ENCODE data around the gene TRIP12. TPM values are rescaled to one million over a fixed set of nuclear protein-coding genes. Genes with fewer than 3 reads are reported as not detected.
A peak's percentile ranks its signal among the peaks of the same experiment; 100 is the strongest.

The TRIP12 gene
- total RNA-seq, 1 experiment from 2014 or later, result 252 TPM

DNA sequence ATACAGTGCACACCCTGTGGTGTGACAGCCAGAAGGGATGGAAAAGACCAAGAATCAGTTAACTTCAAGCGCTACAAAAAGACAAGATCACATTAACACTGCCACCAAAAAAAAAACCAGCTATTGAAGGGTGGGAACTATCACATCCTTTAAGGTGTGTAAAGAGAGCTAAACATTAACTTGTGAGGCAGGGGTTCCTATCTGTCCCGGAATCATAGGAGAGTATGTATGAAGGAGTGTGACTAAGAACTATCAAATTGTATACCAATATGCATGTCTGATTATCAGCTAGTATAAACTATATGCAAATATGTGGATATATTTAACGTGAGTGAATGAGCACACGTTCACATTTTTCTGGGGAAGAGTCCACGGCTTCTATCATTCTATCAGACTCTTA lies 119.0 kb downstream of the TRIP12 start:
- H3K4me1 Mint-ChIP-seq (ENCODE audit: low read depth, unreplicated experiment), result peaks cover 10% of the 10 kb centered on the region

GRCh38 chr2:229800997-229801754 lies 120.6 kb downstream of the TRIP12 start:
- TF ChIP-seq, protein P1, sequence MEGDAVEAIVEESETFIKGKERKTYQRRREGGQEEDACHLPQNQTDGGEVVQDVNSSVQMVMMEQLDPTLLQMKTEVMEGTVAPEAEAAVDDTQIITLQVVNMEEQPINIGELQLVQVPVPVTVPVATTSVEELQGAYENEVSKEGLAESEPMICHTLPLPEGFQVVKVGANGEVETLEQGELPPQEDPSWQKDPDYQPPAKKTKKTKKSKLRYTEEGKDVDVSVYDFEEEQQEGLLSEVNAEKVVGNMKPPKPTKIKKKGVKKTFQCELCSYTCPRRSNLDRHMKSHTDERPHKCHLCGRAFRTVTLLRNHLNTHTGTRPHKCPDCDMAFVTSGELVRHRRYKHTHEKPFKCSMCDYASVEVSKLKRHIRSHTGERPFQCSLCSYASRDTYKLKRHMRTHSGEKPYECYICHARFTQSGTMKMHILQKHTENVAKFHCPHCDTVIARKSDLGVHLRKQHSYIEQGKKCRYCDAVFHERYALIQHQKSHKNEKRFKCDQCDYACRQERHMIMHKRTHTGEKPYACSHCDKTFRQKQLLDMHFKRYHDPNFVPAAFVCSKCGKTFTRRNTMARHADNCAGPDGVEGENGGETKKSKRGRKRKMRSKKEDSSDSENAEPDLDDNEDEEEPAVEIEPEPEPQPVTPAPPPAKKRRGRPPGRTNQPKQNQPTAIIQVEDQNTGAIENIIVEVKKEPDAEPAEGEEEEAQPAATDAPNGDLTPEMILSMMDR (IDR thresholded peaks at IDR 0.05; ENCODE audit: unreplicated experiment), result peak; percentile 82
- BruUV-seq (replicated peaks), result no TSS peak
- Mint-ChIP-seq H3K27ac (ENCODE audit: unreplicated experiment) (no peak overlapping the region), H3K27me3 (ENCODE audit: unreplicated experiment) (no peaks in the 10 kb centered on the region), H3K4me3 (ENCODE audit: low read depth, unreplicated experiment) (no peak overlapping the region), H3K4me1 (ENCODE audit: low read depth, unreplicated experiment) (peaks cover 10% of the 10 kb centered on the region), H3K9me3 (ENCODE audit: low read depth, unreplicated experiment) (no peaks in the 10 kb centered on the region), H3K36me3 (ENCODE audit: insufficient read depth, unreplicated experiment) (peaks cover 46% of the 10 kb centered on the region)
- DNase-seq, result peak; percentile 64
- intact Hi-C loops (cut with micrococcal nuclease; ENCODE audit: unreplicated experiment), result loop anchor here (1.0 to 5.0 kb wide), 2 partner anchors 111 to 810 kb away; no protein-coding TSS in a partner anchor
- CTCF ChIA-PET, result interaction anchor here (0.6 to 1.0 kb wide), 3 partner anchors 64 to 207 kb away, joined by 3 read pairs; partner anchors contain the start of gene TRIP12

More for the DNA sequence above, 119.0 kb downstream of the TRIP12 start:
- CTCF ChIA-PET, result interaction anchor here (1.0 kb wide), 1 partner anchor 9 kb away, joined by 3 read pairs; no protein-coding TSS in a partner anchor
- no TSS peak for BruUV-seq (replicated peaks)
- Mint-ChIP-seq H3K27ac (ENCODE audit: unreplicated experiment) (no peak overlapping the region), H3K36me3 (ENCODE audit: insufficient read depth, unreplicated experiment) (peaks cover 47% of the 10 kb centered on the region), H3K27me3 (ENCODE audit: unreplicated experiment) (no peaks in the 10 kb centered on the region), H3K9me3 (ENCODE audit: low read depth, unreplicated experiment) (no peaks in the 10 kb centered on the region), H3K4me3 (ENCODE audit: low read depth, unreplicated experiment) (no peak overlapping the region)
- intact Hi-C loops (cut with micrococcal nuclease; ENCODE audit: unreplicated experiment), result loop anchor here (5.0 kb wide), 1 partner anchor 110 kb away; no protein-coding TSS in a partner anchor
- no peak for DNase-seq
- TF ChIP-seq, protein P1 (IDR thresholded peaks at IDR 0.05; ENCODE audit: unreplicated experiment), result no peak

- no peaks in the 10 kb centered on the region for H3K27me3 Mint-ChIP-seq (ENCODE audit: unreplicated experiment)
- no peaks in the 10 kb centered on the region for H3K9me3 Mint-ChIP-seq (ENCODE audit: low read depth, unreplicated experiment)
- BruUV-seq (replicated peaks), result no TSS peak
- H3K36me3 Mint-ChIP-seq (ENCODE audit: insufficient read depth, unreplicated experiment), result peaks cover 35% of the 10 kb centered on the region
- TF ChIP-seq, protein P1 (IDR thresholded peaks at IDR 0.05; ENCODE audit: unreplicated experiment), result no peak
- H3K27ac Mint-ChIP-seq (ENCODE audit: unreplicated experiment), result no peak overlapping the region
- H3K4me1 Mint-ChIP-seq (ENCODE audit: low read depth, unreplicated experiment), result peaks cover 10% of the 10 kb centered on the region
- intact Hi-C loops (cut with micrococcal nuclease; ENCODE audit: unreplicated experiment), result no loop called here
- DNase-seq, result no peak
- no peak overlapping the region for H3K4me3 Mint-ChIP-seq (ENCODE audit: low read depth, unreplicated experiment)
- CTCF ChIA-PET, result no interaction called here
These were observed 123.2 kb downstream of the TRIP12 start for GRCh38 chr2:229798446-229799155.

GRCh38 chr2:229795058-229795457 lies 126.8 kb downstream of the TRIP12 start:
- TF ChIP-seq, protein P1 (IDR thresholded peaks at IDR 0.05; ENCODE audit: unreplicated experiment), result no peak
- Mint-ChIP-seq H3K36me3 (ENCODE audit: insufficient read depth, unreplicated experiment) (peaks cover 41% of the 10 kb centered on the region), H3K27me3 (ENCODE audit: unreplicated experiment) (no peaks in the 10 kb centered on the region), H3K4me1 (ENCODE audit: low read depth, unreplicated experiment) (no peaks in the 10 kb centered on the region), H3K9me3 (ENCODE audit: low read depth, unreplicated experiment) (no peaks in the 10 kb centered on the region), H3K4me3 (ENCODE audit: low read depth, unreplicated experiment) (no peak overlapping the region), H3K27ac (ENCODE audit: unreplicated experiment) (no peak overlapping the region)
- no TSS peak for BruUV-seq (replicated peaks)
- intact Hi-C loops (cut with micrococcal nuclease; ENCODE audit: unreplicated experiment), result no loop called here
- CTCF ChIA-PET, result no interaction called here
- no peak for DNase-seq

Data from Calu3 (cell line).